ENCODE results near the gene SIX3.

DNA sequence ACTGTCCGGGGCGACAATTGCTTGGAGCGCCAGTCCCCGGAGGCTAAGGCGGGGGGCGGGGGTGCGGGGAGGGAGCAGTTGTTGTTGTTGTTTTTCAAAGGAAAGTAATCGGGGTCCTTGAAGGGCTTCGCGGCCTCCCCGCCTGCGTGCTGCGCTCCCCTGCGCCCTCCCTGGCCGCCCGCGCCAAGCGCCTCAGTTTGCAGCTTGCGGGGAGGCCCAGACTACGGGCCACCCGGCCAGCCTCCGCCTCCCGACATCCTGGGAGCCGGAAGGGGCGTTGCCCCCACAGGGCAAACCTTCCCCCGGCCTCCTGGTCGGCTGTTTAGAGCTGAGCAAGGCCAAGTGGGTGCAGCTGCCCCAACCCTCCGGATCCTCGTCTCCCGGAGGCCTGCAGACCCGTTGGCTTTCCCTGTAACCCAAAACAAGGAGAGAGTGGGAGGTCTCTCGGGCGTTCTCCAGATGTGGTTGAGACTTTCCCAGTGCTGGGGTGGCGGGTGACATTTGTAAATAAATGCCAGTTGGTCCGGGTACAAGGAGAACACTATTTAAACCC lies 3.7 kb upstream of the SIX3 start:
- TF ChIP-seq, protein P1, sequence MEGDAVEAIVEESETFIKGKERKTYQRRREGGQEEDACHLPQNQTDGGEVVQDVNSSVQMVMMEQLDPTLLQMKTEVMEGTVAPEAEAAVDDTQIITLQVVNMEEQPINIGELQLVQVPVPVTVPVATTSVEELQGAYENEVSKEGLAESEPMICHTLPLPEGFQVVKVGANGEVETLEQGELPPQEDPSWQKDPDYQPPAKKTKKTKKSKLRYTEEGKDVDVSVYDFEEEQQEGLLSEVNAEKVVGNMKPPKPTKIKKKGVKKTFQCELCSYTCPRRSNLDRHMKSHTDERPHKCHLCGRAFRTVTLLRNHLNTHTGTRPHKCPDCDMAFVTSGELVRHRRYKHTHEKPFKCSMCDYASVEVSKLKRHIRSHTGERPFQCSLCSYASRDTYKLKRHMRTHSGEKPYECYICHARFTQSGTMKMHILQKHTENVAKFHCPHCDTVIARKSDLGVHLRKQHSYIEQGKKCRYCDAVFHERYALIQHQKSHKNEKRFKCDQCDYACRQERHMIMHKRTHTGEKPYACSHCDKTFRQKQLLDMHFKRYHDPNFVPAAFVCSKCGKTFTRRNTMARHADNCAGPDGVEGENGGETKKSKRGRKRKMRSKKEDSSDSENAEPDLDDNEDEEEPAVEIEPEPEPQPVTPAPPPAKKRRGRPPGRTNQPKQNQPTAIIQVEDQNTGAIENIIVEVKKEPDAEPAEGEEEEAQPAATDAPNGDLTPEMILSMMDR (IDR thresholded peaks at IDR 0.05) = no peak
- TF ChIP-seq, protein P2, sequence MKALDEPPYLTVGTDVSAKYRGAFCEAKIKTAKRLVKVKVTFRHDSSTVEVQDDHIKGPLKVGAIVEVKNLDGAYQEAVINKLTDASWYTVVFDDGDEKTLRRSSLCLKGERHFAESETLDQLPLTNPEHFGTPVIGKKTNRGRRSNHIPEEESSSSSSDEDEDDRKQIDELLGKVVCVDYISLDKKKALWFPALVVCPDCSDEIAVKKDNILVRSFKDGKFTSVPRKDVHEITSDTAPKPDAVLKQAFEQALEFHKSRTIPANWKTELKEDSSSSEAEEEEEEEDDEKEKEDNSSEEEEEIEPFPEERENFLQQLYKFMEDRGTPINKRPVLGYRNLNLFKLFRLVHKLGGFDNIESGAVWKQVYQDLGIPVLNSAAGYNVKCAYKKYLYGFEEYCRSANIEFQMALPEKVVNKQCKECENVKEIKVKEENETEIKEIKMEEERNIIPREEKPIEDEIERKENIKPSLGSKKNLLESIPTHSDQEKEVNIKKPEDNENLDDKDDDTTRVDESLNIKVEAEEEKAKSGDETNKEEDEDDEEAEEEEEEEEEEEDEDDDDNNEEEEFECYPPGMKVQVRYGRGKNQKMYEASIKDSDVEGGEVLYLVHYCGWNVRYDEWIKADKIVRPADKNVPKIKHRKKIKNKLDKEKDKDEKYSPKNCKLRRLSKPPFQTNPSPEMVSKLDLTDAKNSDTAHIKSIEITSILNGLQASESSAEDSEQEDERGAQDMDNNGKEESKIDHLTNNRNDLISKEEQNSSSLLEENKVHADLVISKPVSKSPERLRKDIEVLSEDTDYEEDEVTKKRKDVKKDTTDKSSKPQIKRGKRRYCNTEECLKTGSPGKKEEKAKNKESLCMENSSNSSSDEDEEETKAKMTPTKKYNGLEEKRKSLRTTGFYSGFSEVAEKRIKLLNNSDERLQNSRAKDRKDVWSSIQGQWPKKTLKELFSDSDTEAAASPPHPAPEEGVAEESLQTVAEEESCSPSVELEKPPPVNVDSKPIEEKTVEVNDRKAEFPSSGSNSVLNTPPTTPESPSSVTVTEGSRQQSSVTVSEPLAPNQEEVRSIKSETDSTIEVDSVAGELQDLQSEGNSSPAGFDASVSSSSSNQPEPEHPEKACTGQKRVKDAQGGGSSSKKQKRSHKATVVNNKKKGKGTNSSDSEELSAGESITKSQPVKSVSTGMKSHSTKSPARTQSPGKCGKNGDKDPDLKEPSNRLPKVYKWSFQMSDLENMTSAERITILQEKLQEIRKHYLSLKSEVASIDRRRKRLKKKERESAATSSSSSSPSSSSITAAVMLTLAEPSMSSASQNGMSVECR (CRISPR knock-in tag; IDR thresholded peaks at IDR 0.05; ENCODE audit: borderline replicate concordance) = no peak
- TF ChIP-seq NFATC4 (CRISPR knock-in tag; IDR thresholded peaks at IDR 0.05) = no peak
- no peak for TF ChIP-seq TP53 (CRISPR knock-in tag; IDR thresholded peaks at IDR 0.05)
- no peak for TF ChIP-seq CREB1 (CRISPR knock-in tag; IDR thresholded peaks at IDR 0.05)
- TF ChIP-seq MXD4 (CRISPR knock-in tag; IDR thresholded peaks at IDR 0.05; ENCODE audit: borderline replicate concordance) = no peak
- no peak for TF ChIP-seq ZBTB21 (CRISPR knock-in tag; IDR thresholded peaks at IDR 0.05; ENCODE audit: borderline replicate concordance)
- TF ChIP-seq, protein P3, sequence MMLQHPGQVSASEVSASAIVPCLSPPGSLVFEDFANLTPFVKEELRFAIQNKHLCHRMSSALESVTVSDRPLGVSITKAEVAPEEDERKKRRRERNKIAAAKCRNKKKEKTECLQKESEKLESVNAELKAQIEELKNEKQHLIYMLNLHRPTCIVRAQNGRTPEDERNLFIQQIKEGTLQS (CRISPR knock-in tag; conservative IDR thresholded peaks at IDR 0.05) = no peak
- TF ChIP-seq, protein P4, sequence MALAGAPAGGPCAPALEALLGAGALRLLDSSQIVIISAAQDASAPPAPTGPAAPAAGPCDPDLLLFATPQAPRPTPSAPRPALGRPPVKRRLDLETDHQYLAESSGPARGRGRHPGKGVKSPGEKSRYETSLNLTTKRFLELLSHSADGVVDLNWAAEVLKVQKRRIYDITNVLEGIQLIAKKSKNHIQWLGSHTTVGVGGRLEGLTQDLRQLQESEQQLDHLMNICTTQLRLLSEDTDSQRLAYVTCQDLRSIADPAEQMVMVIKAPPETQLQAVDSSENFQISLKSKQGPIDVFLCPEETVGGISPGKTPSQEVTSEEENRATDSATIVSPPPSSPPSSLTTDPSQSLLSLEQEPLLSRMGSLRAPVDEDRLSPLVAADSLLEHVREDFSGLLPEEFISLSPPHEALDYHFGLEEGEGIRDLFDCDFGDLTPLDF (CRISPR knock-in tag; IDR thresholded peaks at IDR 0.05) = no peak
- TF ChIP-seq, protein P5, sequence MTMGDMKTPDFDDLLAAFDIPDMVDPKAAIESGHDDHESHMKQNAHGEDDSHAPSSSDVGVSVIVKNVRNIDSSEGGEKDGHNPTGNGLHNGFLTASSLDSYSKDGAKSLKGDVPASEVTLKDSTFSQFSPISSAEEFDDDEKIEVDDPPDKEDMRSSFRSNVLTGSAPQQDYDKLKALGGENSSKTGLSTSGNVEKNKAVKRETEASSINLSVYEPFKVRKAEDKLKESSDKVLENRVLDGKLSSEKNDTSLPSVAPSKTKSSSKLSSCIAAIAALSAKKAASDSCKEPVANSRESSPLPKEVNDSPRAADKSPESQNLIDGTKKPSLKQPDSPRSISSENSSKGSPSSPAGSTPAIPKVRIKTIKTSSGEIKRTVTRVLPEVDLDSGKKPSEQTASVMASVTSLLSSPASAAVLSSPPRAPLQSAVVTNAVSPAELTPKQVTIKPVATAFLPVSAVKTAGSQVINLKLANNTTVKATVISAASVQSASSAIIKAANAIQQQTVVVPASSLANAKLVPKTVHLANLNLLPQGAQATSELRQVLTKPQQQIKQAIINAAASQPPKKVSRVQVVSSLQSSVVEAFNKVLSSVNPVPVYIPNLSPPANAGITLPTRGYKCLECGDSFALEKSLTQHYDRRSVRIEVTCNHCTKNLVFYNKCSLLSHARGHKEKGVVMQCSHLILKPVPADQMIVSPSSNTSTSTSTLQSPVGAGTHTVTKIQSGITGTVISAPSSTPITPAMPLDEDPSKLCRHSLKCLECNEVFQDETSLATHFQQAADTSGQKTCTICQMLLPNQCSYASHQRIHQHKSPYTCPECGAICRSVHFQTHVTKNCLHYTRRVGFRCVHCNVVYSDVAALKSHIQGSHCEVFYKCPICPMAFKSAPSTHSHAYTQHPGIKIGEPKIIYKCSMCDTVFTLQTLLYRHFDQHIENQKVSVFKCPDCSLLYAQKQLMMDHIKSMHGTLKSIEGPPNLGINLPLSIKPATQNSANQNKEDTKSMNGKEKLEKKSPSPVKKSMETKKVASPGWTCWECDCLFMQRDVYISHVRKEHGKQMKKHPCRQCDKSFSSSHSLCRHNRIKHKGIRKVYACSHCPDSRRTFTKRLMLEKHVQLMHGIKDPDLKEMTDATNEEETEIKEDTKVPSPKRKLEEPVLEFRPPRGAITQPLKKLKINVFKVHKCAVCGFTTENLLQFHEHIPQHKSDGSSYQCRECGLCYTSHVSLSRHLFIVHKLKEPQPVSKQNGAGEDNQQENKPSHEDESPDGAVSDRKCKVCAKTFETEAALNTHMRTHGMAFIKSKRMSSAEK (CRISPR knock-in tag; IDR thresholded peaks at IDR 0.05; ENCODE audit: borderline replicate concordance) = no peak
- TF ChIP-seq, protein P6, sequence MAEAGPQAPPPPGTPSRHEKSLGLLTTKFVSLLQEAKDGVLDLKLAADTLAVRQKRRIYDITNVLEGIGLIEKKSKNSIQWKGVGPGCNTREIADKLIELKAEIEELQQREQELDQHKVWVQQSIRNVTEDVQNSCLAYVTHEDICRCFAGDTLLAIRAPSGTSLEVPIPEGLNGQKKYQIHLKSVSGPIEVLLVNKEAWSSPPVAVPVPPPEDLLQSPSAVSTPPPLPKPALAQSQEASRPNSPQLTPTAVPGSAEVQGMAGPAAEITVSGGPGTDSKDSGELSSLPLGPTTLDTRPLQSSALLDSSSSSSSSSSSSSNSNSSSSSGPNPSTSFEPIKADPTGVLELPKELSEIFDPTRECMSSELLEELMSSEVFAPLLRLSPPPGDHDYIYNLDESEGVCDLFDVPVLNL (CRISPR knock-in tag; IDR thresholded peaks at IDR 0.05; ENCODE audit: borderline replicate concordance, low read depth) = no peak
- TF ChIP-seq GRHL2 (CRISPR knock-in tag; IDR thresholded peaks at IDR 0.05; ENCODE audit: insufficient replicate concordance, severe bottlenecking) = no peak
- TF ChIP-seq, protein P7, sequence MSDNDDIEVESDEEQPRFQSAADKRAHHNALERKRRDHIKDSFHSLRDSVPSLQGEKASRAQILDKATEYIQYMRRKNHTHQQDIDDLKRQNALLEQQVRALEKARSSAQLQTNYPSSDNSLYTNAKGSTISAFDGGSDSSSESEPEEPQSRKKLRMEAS (CRISPR knock-in tag; IDR thresholded peaks at IDR 0.05) = no peak
- TF ChIP-seq TEAD4 (CRISPR knock-in tag; IDR thresholded peaks at IDR 0.05) = no peak
